Lung (tissue), 12 donors: ENCODE results near the gene HRH3. TPM values are rescaled to one million over a fixed set of nuclear protein-coding genes. Genes with fewer than 3 reads are reported as not detected.
A peak's percentile ranks its signal among the peaks of the same experiment; 100 is the strongest.

Experiments used
- ATAC-seq: fragments of 200-7000 bp; cut with Tn5 transposase; one replicate; pipeline ENCODE4 v1.9.1; 2020; ENCODE audit warnings: moderate number of reproducible peaks; ENCODE audit not compliant: insufficient read depth, low FRiP score
- DNase-seq, 3 donors: peaks; one replicate each; pipeline ENCODE4 v3.0.0-alpha.2; 2013 to 2017
- H3K27ac ChIP-seq, 2 donors: one replicate each; pipeline ENCODE4 v1.5.1; 2013; ENCODE audit warnings: mild to moderate bottlenecking in 2 of 2, moderate library complexity in 2 of 2, control low read depth in 1 of 2, inconsistent platforms in 1 of 2, low read depth in 1 of 2, low read length in 1 of 2
- H3K27me3 ChIP-seq, 3 donors: one replicate each; pipeline ENCODE4 v1.5.1; 2013; ENCODE audit warnings: low read length in 2 of 3; ENCODE audit not compliant: control insufficient read depth in 3 of 3, insufficient read depth in 3 of 3
- H3K36me3 ChIP-seq, 4 donors: one replicate each; pipeline ENCODE4 v1.5.1; 2013; ENCODE audit warnings: low read length in 4 of 4, mild to moderate bottlenecking in 1 of 4, moderate library complexity in 1 of 4; ENCODE audit not compliant: control insufficient read depth in 4 of 4, insufficient read depth in 4 of 4
- H3K4me1 ChIP-seq, 5 donors: one replicate each; pipeline ENCODE4 v1.5.1; 2013; ENCODE audit warnings: low read length in 5 of 5, mild to moderate bottlenecking in 2 of 5, moderate library complexity in 1 of 5; ENCODE audit not compliant: control insufficient read depth in 5 of 5, insufficient read depth in 5 of 5
- H3K4me3 ChIP-seq: one replicate; pipeline ENCODE4 v1.5.1; 2013; ENCODE audit warnings: mild to moderate bottlenecking, control low read depth, moderate library complexity
- H3K9ac ChIP-seq, 2 donors: one replicate each; pipeline ENCODE4 v1.5.1; 2013; ENCODE audit warnings: low read length in 2 of 2, control low read depth in 1 of 2; ENCODE audit not compliant: insufficient read depth in 1 of 2
- H3K9me3 ChIP-seq, 4 donors: one replicate each; pipeline ENCODE4 v1.5.1; 2013; ENCODE audit warnings: low read length in 3 of 4, mild to moderate bottlenecking in 1 of 4, moderate library complexity in 1 of 4; ENCODE audit not compliant: control insufficient read depth in 4 of 4, insufficient read depth in 3 of 4
- CTCF ChIP-seq: IDR thresholded peaks from 2 replicates; pipeline ENCODE4 v1.5.1; 2012; ENCODE audit warnings: mild to moderate bottlenecking; ENCODE audit errors: control extremely low read depth, extremely low read depth
- WGBS, 2 donors: extraction: QIAGEN DNeasy Blood & Tissue Kit; methylation state at CpG; one replicate each; pipeline ENCODE4 v1.1.7; 2013; 5-methylcytosine and 5-hydroxymethylcytosine counted together
- polyA plus RNA-seq, 2 donors: library from polyadenylated mRNA; stranded (reverse); fragments of 200-250 nt; gene quantifications; one replicate each; pipeline ENCODE4 v1.2.1, GENCODE V29; 2013
- total RNA-seq, 2 donors: library from RNA; depleted of rRNA in 1 of 2; stranded (reverse); fragments of >200 nt in 1 of 2; gene quantifications; one replicate each; pipeline ENCODE4 v1.2.1, GENCODE V29; 2014 to 2021
- donor health status: control.
- donor health status: control.
- donor health status: Bipolar disorder and iron deficiency.
- donor health status: healthy.
- donor health status: DM: yes; HTN: yes; CAD: no.

HRH3 gene
- total and polyA plus RNA-seq, 4 donors = not detected

DNA sequence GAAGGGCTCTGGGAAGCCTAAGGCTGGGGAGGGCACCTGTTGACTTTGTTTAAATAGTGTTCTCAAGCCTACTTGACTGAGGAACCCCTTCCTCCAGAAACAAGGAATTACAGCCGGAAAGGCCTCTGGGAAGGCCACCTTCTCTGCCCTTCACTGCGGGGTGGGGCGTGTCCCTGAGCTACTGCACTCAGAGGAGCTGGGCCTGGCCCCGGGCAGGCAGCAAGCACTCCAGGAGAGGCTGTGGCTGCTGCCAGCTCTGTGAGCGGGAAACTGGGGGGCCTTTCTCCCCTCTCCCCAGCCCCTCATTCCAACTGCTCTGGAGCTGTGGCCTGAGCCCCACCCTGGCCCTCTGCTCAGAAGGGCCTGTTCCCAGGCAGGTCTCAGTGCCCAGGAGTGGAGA is 14.3 kb upstream of the HRH3 start:
- H3K9ac ChIP-seq = no peak overlapping the region
- DNase-seq = peak; percentile 15 to 50 (median 49)
- H3K36me3 ChIP-seq = no peaks in the 10 kb centered on the region
- ATAC-seq = no peak
- peaks cover 3 to 16% (median 9%) of the 10 kb centered on the region in 5 donors for H3K4me1 ChIP-seq
- H3K4me3 ChIP-seq = no peak overlapping the region
- TF ChIP-seq CTCF = no peak
- WGBS, 2 donors = 53 to 58% methylated on average over 5 of the region's 5 CpGs
- H3K27me3 ChIP-seq = peaks cover 0 to 2% (median 0%) of the 10 kb centered on the region in 3 donors
- peak overlapping the region in 1 of 2 donors; percentile 14 for H3K27ac ChIP-seq
- H3K9me3 ChIP-seq = peaks cover 0 to 4% (median 0%) of the 10 kb centered on the region in 4 donors

DNA sequence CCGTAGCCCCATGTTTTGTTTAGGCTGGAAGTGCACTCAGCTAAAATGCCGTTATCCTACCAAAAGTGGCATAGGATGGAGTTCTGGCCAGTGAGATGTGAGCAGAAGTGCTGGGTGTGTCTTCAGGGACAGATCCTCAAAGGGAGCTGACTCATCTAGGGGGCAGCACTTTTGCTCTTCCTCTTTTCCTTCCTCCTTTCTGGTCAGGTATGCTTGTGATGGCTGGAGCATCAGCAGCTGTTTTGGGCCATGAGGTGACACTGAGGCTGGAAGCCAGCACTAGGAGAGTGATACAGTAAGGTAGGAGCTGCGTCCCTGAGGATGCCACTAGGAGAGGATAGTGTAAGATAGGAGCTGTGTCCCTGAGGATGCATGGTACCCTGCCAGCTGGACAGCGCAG is 13.6 kb upstream of the HRH3 start:
- Histone ChIP-seq H3K4me3 (no peak overlapping the region), H3K9ac (no peak overlapping the region), H3K27me3 (peaks cover 0 to 2% (median 0%) of the 10 kb centered on the region in 3 donors), H3K9me3 (peaks cover 0 to 4% (median 0%) of the 10 kb centered on the region in 4 donors), H3K27ac (no peak overlapping the region), H3K36me3 (no peaks in the 10 kb centered on the region), H3K4me1 (peaks cover 0 to 16% (median 7%) of the 10 kb centered on the region in 5 donors)
- TF ChIP-seq CTCF = no peak
- DNase-seq (no peak), ATAC-seq (no peak)
- WGBS, 2 donors = 85 to 89% methylated on average over 4 of the region's 4 CpGs

DNA sequence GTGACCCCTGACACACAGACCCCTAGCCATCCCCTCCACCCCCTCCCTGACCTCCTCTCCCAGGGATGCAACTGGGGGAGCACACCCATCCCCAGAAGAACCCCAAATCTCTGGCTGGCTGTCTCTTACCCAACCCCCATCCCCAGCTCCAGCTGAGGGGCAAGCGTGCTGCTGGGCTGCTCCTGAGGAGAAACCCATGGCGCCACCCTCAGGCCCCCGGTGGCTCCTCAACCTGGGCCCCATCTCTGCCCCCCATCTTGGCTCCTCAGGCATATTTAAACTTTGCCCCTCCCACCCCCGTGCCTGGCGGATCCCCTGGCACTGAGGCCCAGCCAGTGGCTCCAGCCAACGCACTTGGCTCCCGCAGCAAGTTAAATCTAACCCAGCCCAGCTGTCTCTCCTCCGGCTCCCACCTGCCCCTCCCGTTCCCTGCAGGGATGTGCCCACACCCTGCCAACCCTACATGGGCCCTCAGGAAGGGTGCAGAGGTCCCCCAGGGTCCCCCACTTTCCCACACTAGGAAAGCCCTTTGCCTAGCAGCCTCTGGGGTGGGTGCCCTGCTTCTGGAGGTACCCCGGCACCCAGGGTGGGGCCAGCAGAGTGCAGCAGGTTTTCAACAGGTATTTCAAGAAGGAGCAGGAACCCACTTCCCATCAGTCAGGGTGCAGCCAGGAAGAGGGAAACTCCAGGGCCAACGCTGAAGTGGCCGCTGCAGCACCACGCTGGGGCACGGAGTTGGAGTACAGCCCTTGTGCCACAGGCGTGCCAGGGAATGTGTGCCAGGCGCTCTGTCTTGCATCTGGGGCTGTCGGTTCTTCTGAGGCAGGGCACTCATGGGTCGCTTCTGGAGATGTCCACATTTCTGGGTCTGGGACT is 12.9 kb upstream of the HRH3 start:
- Histone ChIP-seq H3K36me3 (no peaks in the 10 kb centered on the region), H3K27me3 (peaks cover 0 to 2% (median 0%) of the 10 kb centered on the region in 3 donors), H3K9ac (no peak overlapping the region), H3K27ac (no peak overlapping the region), H3K9me3 (peaks cover 0 to 4% (median 0%) of the 10 kb centered on the region in 4 donors), H3K4me3 (no peak overlapping the region), H3K4me1 (peaks cover 0 to 16% (median 7%) of the 10 kb centered on the region in 5 donors)
- ATAC-seq (no peak), DNase-seq (no peak)
- TF ChIP-seq CTCF = no peak
- 57 to 74% methylated on average over 18 of the region's 18 CpGs for WGBS, 2 donors
